ENCODE measurements around the gene CACHD1. TPM values are rescaled to one million over a fixed set of nuclear protein-coding genes. Genes with fewer than 3 reads are reported as not detected.

Gene CACHD1
- total RNA-seq, 1 donor from 2014 or later, result 3.1 TPM

DNA sequence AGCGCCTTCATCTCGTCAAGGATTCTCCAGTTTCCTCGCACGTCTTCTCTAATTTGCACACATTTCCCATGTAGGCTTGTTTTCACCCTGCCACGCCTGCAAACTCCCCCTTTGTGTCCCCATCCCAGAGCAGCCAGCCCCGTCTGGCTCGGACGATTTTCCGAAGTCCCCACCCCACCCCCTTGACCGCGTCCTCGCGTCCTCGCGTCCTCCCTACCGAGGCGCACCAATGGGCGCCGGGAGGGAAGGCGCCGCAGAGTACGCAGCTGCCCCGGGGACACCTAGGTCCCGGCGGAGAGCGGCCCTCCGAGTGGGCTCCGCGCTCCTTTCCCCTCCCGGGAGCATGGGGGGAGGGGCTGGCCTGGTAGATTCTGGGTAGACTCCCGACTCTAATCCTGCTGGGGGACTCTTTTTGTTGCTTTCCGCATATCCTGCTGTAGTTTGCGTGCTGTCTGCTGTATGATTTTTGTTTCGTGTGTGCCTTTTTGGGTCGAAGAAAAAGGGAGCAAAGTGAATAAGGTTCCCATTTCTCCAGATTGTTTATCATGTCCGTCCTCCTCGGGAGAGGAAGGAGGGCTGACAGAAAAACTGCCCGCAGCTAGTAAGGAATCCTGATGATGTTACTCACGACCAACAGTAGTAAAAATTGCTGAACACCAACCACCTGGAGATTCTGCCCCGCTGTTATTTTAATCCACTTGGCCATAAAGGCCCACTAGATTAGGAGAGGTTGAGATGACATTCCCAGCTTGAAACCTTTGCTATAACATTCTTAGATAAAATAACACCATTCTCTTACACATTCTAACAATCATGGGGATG lies 1.5 kb downstream of the CACHD1 start:
- peak; percentile 67 for DNase-seq
- ATAC-seq, result peak; percentile 62
- intact Hi-C loops (cut with micrococcal nuclease), result loop anchor here (10.0 kb wide), 1 partner anchor 73 kb away; no protein-coding TSS in a partner anchor

DNA sequence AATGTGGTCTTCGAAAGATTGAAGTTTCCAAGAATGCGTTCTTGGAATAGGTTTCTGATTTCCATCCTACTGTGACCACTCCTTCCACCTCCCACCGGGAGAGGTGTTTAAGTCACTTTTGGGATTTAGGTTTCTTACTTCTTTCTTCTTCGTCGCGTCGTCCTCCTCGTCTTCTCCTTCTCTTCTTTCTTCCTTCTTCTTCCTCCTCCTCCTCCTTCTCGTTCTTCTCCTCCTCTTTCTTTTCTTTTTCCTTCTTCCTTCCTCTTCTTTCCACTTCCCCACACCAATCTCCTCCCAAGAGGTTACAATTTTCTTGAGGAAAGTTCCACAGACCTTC lies 2.1 kb downstream of the CACHD1 start:
- no peak for DNase-seq
- no peak for ATAC-seq
- intact Hi-C loops (cut with micrococcal nuclease), result loop anchor here (10.0 kb wide), 1 partner anchor 73 kb away; no protein-coding TSS in a partner anchor

DNA sequence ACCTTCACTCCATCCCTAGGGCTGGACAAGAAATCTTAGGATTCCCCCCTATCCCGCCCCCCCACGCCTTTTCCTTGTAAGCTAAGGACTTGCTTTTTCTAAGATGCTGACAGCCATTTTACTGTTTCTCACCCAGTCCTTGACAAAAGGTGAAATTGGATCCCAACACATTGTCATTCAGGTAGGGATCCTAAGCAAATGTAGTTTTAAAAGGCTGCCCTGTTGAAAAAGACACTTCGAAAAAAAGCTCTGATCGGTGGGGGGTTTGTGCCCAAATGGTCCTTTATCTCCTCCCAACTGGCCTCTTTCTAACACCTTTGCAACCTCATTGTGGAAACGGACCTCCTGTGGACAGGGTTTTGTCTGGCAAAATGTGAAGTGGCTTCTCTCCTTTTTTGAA lies 2.9 kb downstream of the CACHD1 start:
- intact Hi-C loops (cut with micrococcal nuclease), result loop anchor here (10.0 kb wide), 1 partner anchor 72 kb away; no protein-coding TSS in a partner anchor
- ATAC-seq, result no peak
- DNase-seq, result no peak

DNA sequence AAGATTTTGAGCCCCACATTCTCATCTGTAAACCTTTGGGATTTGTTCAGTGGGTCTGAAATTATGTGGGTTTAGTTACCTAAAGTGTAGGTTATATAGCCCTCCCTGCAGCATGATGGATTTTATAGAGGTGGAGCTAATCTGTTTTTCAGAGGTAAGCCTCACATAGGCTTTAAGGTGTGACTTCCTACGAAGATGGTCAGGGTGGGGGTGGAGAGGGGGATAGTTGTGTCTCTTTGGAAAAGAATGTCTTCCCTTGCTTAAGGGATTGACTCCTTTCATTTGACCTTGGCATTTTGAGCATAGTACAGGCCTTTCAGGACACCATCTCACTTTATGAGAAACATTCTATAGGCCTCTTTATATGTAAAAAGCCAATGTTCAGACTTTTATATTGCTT lies 3.4 kb downstream of the CACHD1 start:
- no peak for DNase-seq
- intact Hi-C loops (cut with micrococcal nuclease), result loop anchor here (10.0 kb wide), 1 partner anchor 71 kb away; no protein-coding TSS in a partner anchor
- no peak for ATAC-seq

DNA sequence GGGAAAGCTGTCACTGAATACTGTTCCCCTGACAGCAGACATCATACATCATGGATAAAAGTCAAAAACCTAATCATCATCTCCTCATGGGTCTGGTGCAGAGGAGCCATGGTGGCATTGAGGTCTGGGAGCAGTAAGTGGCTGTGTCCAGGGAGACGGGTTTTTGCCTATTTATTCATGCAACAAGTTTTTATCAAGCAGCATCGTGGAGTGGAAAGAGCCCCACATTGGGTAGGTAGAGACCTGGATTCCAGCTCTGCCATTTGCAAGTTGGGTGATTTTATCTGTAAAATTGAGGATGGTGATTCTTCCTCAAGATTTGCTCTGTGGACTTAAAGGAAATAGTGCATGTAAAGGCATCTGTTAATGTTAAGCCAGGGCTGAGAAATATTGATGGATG lies 4.2 kb downstream of the CACHD1 start:
- intact Hi-C loops (cut with micrococcal nuclease), result loop anchor here (10.0 kb wide), 1 partner anchor 71 kb away; no protein-coding TSS in a partner anchor
- ATAC-seq (no peak), DNase-seq (no peak)

DNA sequence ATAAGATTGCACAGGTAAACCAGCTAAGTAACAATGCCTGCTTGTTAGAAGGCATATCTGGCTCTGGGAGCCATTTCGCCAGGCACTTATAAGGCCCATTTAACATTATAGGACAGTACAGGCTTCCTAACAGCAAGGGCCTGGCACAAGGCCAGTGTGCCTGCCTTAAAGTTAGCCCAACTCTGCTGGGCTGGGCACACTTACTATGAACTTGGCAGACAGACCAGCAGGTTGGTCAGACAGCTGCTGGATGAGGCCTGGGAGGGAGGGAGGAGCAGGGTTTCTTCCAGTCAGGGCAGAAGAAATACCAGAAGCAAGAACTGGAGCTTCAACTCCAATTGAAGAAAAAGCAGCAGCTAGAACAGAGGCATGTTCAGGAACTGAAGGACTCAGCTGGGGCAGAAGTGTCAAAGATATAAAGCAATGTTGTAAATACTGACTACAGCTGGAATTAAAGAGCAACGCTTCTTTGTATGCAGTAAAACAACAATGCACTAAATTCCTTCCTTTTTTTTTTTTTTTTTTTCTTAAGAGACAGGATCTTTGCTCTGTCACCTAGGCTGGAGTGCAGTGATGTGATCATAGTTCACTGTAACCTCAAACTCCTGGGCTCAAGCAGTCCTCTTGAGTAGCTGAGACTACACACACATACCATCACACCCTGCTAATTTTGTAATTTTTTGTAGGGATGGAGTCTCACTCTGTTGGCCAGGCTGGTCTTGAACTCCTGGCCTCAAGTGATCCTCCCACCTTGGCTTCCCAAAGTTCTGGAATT lies 4.9 kb downstream of the CACHD1 start:
- DNase-seq, result peak; percentile 77
- peak; percentile 58 for ATAC-seq
- intact Hi-C loops (cut with micrococcal nuclease), result loop anchor here (10.0 kb wide), 1 partner anchor 70 kb away; no protein-coding TSS in a partner anchor

DNA sequence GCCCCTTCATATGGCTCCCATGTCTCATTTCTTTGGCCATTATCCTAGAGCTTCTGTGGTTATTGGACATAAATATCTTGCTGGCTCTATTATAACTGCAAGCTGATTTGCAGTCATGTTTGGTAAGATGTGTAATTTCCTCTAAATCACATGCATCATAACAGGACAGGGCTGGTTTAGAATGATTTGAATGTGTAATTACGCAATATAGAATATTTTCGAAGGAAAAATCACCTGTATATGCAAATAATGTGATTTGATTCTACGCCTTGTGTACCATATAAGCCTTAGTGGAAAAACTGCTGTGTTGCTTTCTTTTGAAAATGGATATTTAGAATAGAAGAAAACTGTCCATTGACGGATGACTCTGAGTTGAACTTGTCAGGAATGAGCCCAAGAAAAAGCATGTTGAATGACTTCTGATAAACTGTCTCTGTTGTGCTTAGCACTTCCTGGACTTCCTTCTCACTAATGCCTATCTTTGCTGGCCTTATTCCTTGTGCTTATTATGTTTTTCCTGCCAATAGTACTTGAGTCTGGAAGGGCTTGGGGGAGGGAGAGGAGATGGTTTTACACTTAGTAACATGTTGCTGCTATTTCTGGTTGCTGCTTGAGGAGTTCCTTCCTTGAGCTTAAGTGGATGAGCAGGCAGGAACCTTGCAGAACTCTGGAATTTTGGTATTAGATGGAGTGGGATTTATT lies 6.5 kb downstream of the CACHD1 start:
- DNase-seq, result no peak
- ATAC-seq, result peak; percentile 87
- intact Hi-C loops (cut with micrococcal nuclease), result loop anchor here (10.0 kb wide), 1 partner anchor 68 kb away; no protein-coding TSS in a partner anchor

DNA sequence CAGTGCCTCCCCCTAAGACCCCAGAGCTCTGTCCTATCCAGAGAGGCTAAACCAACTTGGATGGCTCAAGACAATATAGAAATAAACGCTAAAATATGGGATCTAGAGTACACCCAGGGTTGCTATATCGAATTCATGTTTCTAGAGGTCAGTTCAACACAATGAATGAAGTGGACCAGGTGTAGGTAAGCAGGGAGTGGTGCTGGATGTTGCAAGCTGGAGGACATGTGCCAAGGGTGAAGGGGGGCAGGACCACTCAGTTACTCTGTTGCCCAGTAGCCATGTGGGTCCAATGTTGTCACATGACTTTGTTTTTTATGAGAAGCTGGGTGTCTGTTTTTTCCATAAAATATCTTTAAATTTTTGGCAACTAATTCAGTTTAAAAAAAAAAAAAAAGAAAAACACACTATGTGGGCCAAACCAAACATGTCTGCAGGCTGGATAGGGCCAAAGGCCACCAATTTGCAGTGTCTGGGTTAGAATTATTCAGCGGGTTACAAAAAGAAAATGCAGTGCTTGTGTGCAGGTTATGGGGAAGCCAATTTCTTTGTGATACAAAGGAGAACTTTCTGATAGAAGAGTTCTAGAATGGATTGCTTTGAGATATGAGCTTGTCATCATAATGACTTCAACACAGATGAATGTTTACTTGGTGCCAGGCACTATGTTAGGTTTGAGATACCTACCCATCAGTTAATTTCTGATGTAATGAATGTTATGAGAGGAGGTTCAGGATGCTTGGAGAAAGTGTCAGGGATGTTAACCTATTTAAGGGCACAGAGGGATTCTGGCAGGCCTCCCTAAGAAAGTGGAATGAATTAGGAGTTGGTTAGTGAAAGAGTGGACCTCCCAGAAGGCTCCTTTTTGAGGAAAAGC lies 8.9 kb downstream of the CACHD1 start:
- ATAC-seq (no peak), DNase-seq (no peak)
- intact Hi-C loops (cut with micrococcal nuclease), result loop anchor here (10.0 kb wide), 1 partner anchor 66 kb away; no protein-coding TSS in a partner anchor

DNA sequence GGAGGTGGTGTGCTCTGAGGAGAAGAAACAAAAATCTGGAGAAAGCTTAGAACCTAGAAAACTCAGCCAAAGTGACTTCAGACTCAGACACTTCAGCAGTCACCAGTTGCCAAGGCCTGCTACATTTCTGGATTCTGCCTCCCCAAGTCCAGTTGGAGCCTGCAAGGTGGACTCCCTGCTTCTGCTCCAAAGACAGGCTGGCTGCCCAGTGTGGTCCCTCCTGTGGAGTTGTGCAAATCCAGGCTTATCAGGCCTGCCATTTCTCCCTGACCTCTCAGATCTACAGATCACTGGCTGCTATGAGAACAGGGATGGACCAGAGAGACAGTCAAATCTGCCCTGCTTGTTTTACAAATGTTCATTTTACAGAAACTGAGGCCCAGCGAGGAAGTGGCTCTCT lies 9.9 kb downstream of the CACHD1 start:
- DNase-seq (peak; percentile 32), ATAC-seq (peak; percentile 34)
- intact Hi-C loops (cut with micrococcal nuclease), result loop anchor here (10.0 kb wide), 1 partner anchor 65 kb away; no protein-coding TSS in a partner anchor

DNA sequence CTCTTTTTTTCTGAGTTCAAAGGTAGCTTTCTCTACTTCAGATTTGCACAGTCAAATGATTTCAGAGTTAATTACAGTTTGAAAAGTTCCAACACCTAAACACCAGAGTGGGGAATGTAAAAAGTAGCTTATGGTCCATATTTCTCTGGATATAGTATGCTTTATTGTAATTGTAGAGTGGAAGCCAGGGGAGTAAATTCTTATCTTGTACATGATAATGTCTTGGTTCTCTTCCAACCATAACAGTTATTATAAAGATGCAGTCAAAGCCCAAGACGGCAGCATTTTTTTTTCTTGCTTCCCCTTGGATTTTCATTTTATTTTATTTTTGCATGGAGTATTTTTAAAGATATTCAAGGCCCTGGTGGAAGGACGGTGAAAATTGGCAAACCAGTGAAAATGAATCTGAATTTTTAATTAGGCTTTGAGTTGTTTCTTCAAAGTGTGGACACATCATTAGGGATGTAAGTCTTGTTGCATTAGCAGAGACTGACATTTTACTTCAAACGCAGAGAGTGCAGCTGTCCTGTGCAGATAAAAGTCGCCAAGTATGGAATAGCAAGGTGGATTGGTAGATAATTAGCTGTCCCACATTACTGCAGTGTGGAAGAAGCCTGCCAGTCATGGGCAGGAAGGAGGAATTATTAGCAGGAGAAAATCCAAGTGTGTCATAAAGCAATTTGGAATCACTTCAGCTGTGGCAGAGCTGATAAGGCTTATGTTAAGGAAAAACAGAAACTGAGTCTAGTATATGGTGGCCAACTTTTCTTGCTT lies 11.3 kb downstream of the CACHD1 start:
- ATAC-seq (no peak), DNase-seq (no peak)
- intact Hi-C loops (cut with micrococcal nuclease), result no loop called here

DNA sequence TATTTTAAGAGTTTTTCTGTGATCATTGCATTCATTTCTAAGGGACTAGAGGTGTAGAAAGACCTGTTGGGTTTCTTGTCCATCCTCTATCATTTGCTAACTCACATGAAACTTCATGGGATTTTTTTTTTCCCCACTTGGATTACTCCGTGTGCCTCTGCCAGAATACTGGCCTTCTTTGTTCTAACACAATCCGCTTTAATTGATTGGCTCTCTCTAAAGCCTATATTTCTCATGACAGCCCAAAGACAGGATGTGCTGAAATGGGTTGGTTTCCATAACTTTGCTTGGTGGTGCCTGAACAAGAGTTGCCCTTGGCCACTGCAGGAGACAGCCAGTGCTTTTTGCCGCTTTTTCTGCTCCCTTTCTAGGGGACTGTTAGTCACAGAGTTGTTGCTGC lies 12.2 kb downstream of the CACHD1 start:
- no peak for DNase-seq
- no peak for ATAC-seq
- intact Hi-C loops (cut with micrococcal nuclease), result no loop called here

DNA sequence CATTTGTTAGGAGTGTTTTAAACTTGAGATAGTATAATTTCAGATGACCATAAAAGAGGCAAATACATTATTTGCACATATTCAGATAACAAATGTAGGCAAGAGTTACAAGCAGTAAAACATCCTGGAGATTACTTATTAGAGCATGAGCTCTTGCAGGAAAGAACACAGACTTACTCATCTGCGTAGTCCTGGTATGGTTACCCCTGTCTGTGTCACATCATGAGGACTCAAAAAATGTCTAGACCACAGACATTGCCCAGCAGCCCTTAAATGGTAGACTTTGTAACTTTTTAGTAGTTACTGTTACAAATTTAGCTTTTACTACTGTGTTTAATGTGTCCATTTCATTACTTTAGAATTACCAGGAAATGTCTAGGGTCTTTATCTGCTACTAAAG lies 12.8 kb downstream of the CACHD1 start:
- DNase-seq (no peak), ATAC-seq (no peak)
- intact Hi-C loops (cut with micrococcal nuclease), result no loop called here

DNA sequence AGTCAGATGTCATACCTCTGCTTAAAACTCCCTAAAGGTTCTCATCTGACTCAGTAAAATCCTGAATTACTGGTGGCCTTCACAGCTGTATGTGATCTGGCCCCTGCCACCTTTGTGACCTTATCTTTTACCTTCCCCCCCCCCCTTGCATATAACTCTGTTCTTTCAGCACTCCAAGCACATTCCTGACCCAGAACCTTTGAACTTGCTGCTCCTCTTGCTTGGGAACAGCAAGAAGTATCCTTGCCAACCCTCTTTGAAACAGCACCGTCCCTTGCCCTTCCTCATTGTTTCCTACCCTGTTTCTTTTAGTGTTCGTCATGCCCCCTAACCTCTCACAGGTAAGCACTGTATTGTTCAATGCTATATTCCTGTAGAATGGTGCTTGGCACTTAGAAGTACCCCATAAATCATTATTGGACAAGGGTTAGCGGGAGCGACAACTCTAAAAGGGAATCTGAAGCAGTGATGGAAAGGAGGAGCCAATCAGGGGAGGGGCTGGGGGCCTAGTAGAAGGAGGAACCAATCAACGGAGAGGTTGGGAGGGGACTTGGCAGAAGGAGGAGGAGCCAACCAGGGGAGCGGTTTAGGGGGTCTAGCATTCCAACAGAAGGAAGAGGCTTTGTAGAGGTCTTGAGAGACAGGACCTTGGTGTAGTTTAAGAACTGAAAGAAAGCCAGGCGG lies 13.9 kb downstream of the CACHD1 start:
- intact Hi-C loops (cut with micrococcal nuclease), result no loop called here
- no peak for ATAC-seq
- DNase-seq, result no peak

DNA sequence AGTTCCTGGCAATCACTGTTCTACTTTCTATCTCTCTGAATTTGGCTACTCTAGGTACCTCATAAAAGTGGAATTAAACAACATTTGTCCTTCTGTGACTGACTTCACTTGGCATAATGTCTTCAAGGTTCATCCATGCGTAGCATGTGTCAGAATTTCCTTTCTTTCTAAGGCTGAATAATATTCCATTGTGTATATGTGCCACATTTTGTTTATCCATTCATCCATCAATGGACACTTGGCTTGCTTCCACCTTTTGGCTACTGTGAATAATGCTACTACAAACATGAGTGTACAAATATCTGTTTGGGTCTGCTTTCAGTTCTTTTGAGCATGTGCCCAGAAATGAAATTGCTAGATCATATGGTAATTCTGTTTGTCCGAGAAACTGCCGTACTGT lies 14.7 kb downstream of the CACHD1 start:
- intact Hi-C loops (cut with micrococcal nuclease), result no loop called here
- DNase-seq, result no peak
- ATAC-seq, result no peak

DNA sequence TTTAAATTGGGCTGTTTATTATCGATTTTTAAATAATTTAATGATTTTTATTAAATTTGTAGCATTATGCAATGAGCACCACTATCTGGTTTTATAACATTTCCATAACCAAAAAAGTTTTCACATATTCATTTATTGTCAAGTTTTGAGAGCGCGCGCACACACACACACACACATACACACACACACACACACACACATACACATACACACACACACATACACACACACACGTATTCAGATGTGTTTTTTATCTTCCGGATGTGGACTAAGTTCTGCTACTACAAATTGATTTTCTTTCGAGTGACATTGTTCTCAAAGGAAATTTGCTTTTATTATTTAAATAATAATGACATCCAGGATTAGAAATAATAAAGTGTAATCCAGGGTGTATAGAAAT lies 16.3 kb downstream of the CACHD1 start:
- ATAC-seq (no peak), DNase-seq (no peak)
- intact Hi-C loops (cut with micrococcal nuclease), result no loop called here

DNA sequence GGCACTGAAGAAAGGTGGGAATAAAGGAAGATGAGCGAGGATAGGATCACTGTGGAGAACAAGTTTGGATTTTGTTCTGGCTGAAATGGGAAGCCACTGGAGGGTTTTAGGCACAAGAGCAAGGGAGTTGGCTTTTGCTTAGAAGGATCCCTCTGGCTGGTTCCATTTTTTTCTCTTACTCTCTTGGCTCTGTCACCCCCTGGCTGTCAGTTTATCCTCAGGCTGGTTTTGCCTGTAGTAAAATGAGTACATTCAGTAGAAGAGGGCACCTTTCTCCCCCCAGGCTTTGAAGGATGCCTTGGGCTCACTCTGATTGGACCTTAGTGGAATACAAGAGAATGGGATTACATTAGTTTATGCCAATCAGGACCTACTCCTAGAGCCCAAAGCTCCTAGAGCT lies 17.1 kb downstream of the CACHD1 start:
- no peak for DNase-seq
- intact Hi-C loops (cut with micrococcal nuclease), result no loop called here
- no peak for ATAC-seq

DNA sequence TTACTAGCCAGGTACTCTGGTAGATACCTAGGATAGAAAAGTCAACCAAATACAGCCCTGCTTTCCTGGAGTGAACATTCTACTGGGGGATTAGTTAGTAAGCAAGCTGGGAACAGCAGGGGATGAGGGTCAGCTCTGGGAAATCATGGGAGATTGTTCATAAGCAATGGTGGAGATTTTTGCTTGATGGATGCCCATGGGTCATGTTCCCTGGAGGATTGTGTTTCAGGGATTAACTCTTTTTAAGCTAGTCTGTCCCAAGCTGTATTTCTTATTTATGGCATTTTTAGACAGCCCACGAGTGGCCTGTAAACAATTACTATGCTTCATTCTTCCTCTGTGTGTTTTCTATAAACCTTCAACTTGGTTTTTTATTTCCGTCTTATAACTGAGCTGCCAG lies 18.9 kb downstream of the CACHD1 start:
- no peak for ATAC-seq

More for the DNA sequence above, 18.9 kb downstream of the CACHD1 start:
- no peak for DNase-seq
- intact Hi-C loops (cut with micrococcal nuclease), result no loop called here
